Breast epithelium (tissue), 4 donors: Measurements from ENCODE around the gene RBM5. TPM values are rescaled to one million over a fixed set of nuclear protein-coding genes. Genes with fewer than 3 reads are reported as not detected.

ENCODE experiments used
- DNase-seq, 2 donors: peaks; one replicate each; pipeline ENCODE4 v3.0.0-alpha.2; 2019; ENCODE audit warnings: low spot score in 2 of 2
- H3K27ac ChIP-seq, 2 donors: fragments of 200-600 bp; sonication (generic) in 1 of 2; one replicate each; pipeline ENCODE4 v1.5.1; 2016 to 2019; ENCODE audit warnings: mild to moderate bottlenecking in 1 of 2
- H3K27me3 ChIP-seq, 2 donors: fragments of 200-600 bp; sonication (generic) in 1 of 2; one replicate each; pipeline versions ENCODE4 v1.5.1 to v1.6.0; 2017 to 2019; ENCODE audit warnings: control low read depth in 1 of 2, mild to moderate bottlenecking in 1 of 2
- H3K36me3 ChIP-seq: fragments of 200-600 bp; one replicate; pipeline ENCODE4 v1.5.1; 2019
- H3K4me1 ChIP-seq, 2 donors: fragments of 200-600 bp; sonication (generic); one replicate each; pipeline ENCODE4 v1.5.1; 2016 to 2019; ENCODE audit warnings: control low read depth in 1 of 2
- H3K4me3 ChIP-seq, 3 donors: fragments of 200-600 bp; sonication (generic); 1 replicate in 2 of 3; 2 replicates in 1 of 3; pipeline ENCODE4 v1.5.1; 2016 to 2019; ENCODE audit warnings: mild to moderate bottlenecking in 3 of 3, moderate library complexity in 2 of 3
- H3K9me3 ChIP-seq, 2 donors: fragments of 200-600 bp; sonication (generic) in 1 of 2; one replicate each; pipeline ENCODE4 v1.5.1; 2016 to 2019; ENCODE audit warnings: control low read depth in 1 of 2
- CTCF ChIP-seq, 3 donors: fragments of 450-650 bp; IDR thresholded peaks; one replicate each; pipeline ENCODE4 v1.5.1; 2016 to 2017; ENCODE audit warnings: antibody characterized with exemption in 3 of 3, mild to moderate bottlenecking in 3 of 3, moderate library complexity in 3 of 3
- POLR2A ChIP-seq: fragments of 450-650 bp; IDR thresholded peaks from one replicate; pipeline ENCODE4 v1.6.1; 2016; ENCODE audit warnings: antibody characterized with exemption, mild to moderate bottlenecking, moderate library complexity
- POLR2AphosphoS5 ChIP-seq, 3 donors: sonication (generic); formaldehyde crosslinking; IDR thresholded peaks; one replicate each; pipeline ENCODE4 v1.6.1; 2017; ENCODE audit warnings: antibody characterized with exemption in 3 of 3
- intact Hi-C: fragments of 100-400 bp; cut with DNase I; formaldehyde crosslinking; loops from one replicate; pipeline ENCODE4 v1.15.1; 2023; ENCODE audit warnings: low total_unique reads
- total RNA-seq, 3 donors: library from RNA; depleted of rRNA; stranded (reverse); fragments of >200 nt; gene quantifications; one replicate each; pipeline ENCODE4 v1.1.0, GENCODE V29; 2016

RBM5 gene
- total RNA-seq, 3 donors from 2014 or later, result 214 to 343 (median 296) TPM

- Histone ChIP-seq H3K27ac (peak overlapping the region; percentile 78 to 90), H3K36me3 (no peaks in the 10 kb centered on the region), H3K9me3 (no peaks in the 10 kb centered on the region), H3K4me3 (peak overlapping the region; percentile 47 to 89 (median 66)), H3K4me1 (peaks cover 5 to 12% of the 10 kb centered on the region in 2 donors), H3K27me3 (no peaks in the 10 kb centered on the region)
- no peak for DNase-seq
- intact Hi-C loops, result no loop called here
- no peak for TF ChIP-seq CTCF (IDR thresholded peaks at IDR 0.05)
- no peak for TF ChIP-seq POLR2A
- TF ChIP-seq POLR2AphosphoS5 (IDR thresholded peaks at IDR 0.05), result no peak
Observed at GRCh38 chr3:50156549-50157493, 68.1 kb downstream of the RBM5 start.

- no peaks in the 10 kb centered on the region for H3K36me3 ChIP-seq
- no peaks in the 10 kb centered on the region for H3K27me3 ChIP-seq
- H3K4me3 ChIP-seq, result peak overlapping the region in 1 of 3 donors; percentile 89
- peak overlapping the region; percentile 78 to 90 for H3K27ac ChIP-seq
- H3K9me3 ChIP-seq, result no peaks in the 10 kb centered on the region
- peak in 1 of 2 donors; percentile 58 for DNase-seq
- intact Hi-C loops, result no loop called here
- H3K4me1 ChIP-seq, result peaks cover 0 to 6% of the 10 kb centered on the region in 2 donors
- TF ChIP-seq POLR2A, result no peak
- no peak for TF ChIP-seq POLR2AphosphoS5 (IDR thresholded peaks at IDR 0.05)
- TF ChIP-seq CTCF (IDR thresholded peaks at IDR 0.05), result no peak
Observed at GRCh38 chr3:50157827-50158529, 69.3 kb downstream of the RBM5 start.

- no peaks in the 10 kb centered on the region for H3K27me3 ChIP-seq
- peaks cover 0 to 6% of the 10 kb centered on the region in 2 donors for H3K4me1 ChIP-seq
- H3K36me3 ChIP-seq, result no peaks in the 10 kb centered on the region
- intact Hi-C loops, result no loop called here
- peak overlapping the region in 1 of 3 donors; percentile 89 for H3K4me3 ChIP-seq
- H3K27ac ChIP-seq, result peak overlapping the region; percentile 78 to 90
- no peaks in the 10 kb centered on the region for H3K9me3 ChIP-seq
- DNase-seq, result no peak
- TF ChIP-seq POLR2A (no peak), CTCF (IDR thresholded peaks at IDR 0.05) (no peak), POLR2AphosphoS5 (IDR thresholded peaks at IDR 0.05) (no peak)
Observed at GRCh38 chr3:50158530-50159146, 69.9 kb downstream of the RBM5 start.

- no peak for DNase-seq
Observed at GRCh38 chr3:50160561-50160983, 71.9 kb downstream of the RBM5 start.

More at GRCh38 chr3:50160561-50160983, 71.9 kb downstream of the RBM5 start:
- Histone ChIP-seq H3K36me3 (no peaks in the 10 kb centered on the region), H3K27ac (peak overlapping the region in 1 of 2 donors; percentile 90), H3K27me3 (no peaks in the 10 kb centered on the region), H3K9me3 (no peaks in the 10 kb centered on the region), H3K4me3 (peak overlapping the region in 1 of 3 donors; percentile 20), H3K4me1 (peaks cover 14 to 21% of the 10 kb centered on the region in 2 donors)
- no peak for TF ChIP-seq CTCF (IDR thresholded peaks at IDR 0.05)
- no peak for TF ChIP-seq POLR2A
- intact Hi-C loops, result no loop called here
